ENCODE measurements around the gene RAB25. TPM values are rescaled to one million over a fixed set of nuclear protein-coding genes. Genes with fewer than 3 reads are reported as not detected.
"Not testable (repeated sequence)": the region's sequence is repeated elsewhere in the genome, so short reads cannot be mapped to it uniquely, and the experiment has no call there.

RAB25 gene
- total RNA-seq, 1 donor from 2014 or later, result 58.0 TPM

DNA sequence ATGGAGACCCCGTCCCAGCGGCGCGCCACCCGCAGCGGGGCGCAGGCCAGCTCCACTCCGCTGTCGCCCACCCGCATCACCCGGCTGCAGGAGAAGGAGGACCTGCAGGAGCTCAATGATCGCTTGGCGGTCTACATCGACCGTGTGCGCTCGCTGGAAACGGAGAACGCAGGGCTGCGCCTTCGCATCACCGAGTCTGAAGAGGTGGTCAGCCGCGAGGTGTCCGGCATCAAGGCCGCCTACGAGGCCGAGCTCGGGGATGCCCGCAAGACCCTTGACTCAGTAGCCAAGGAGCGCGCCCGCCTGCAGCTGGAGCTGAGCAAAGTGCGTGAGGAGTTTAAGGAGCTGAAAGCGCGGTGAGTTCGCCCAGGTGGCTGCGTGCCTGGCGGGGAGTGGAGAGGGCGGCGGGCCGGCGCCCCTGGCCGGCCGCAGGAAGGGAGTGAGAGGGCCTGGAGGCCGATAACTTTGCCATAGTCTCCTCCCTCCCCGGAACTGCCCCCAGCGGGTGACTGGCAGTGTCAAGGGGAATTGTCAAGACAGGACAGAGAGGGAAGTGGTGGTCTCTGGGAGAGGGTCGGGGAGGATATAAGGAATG, 54.1 kb downstream of the RAB25 start:
- H3K36me3 ChIP-seq, result no peaks in the 10 kb centered on the region
- no peaks in the 10 kb centered on the region for H3K27me3 ChIP-seq (ENCODE audit: low read depth)
- intact Hi-C loops (cut with DNase I), result no loop called here
- TF ChIP-seq, protein P1, sequence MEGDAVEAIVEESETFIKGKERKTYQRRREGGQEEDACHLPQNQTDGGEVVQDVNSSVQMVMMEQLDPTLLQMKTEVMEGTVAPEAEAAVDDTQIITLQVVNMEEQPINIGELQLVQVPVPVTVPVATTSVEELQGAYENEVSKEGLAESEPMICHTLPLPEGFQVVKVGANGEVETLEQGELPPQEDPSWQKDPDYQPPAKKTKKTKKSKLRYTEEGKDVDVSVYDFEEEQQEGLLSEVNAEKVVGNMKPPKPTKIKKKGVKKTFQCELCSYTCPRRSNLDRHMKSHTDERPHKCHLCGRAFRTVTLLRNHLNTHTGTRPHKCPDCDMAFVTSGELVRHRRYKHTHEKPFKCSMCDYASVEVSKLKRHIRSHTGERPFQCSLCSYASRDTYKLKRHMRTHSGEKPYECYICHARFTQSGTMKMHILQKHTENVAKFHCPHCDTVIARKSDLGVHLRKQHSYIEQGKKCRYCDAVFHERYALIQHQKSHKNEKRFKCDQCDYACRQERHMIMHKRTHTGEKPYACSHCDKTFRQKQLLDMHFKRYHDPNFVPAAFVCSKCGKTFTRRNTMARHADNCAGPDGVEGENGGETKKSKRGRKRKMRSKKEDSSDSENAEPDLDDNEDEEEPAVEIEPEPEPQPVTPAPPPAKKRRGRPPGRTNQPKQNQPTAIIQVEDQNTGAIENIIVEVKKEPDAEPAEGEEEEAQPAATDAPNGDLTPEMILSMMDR (IDR thresholded peaks at IDR 0.05), result no peak
- peak overlapping the region; percentile 99 for H3K27ac ChIP-seq
- H3K9me3 ChIP-seq, result no peaks in the 10 kb centered on the region
- peak overlapping the region; percentile 90 for H3K4me3 ChIP-seq
- ATAC-seq, result peak; percentile 31 to 55
- peaks cover 44% of the 10 kb centered on the region for H3K4me1 ChIP-seq
- DNase-seq, result no peak

DNA sequence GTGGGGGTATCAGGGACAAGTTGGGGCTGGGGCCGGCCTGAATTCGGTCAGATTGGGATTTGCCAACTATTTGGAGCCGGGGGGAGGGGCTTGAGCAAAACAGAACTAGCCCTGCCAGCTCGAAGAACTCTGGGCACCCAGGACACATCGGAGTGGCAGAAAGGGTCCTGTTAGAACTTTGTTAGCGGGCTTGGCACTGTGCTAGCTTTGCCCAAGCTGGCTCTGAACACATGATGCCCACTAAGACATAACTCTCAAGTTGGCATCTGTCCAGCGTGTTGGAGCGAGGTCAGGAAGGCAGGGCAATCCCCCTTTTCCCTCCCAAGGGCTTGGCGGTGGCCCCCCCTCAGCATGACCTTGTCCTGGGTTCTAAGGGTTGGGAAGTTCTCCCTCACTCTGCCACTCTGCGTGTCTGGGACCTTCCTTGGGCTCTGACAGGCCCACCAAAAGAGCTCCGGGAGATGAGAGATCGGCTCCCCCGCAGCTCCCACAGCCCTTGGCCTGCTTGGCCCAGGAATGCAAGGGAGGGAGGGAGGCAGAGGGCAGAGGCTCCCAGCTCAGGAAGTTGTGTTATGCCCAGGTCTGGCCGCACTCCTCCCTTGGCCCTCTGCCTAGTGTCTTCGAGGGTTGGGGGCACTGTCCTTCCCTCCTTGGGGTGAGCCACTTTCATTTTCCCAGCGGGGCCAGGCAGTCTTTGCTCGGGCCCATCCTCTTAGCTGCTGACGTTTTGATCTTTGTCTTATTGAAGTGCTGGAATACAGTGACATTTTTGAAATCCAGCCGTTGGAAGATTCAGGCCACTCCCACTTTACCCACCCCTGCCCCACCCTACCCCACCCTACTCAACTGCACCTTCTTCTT, 54.8 kb downstream of the RAB25 start:
- peaks cover 51% of the 10 kb centered on the region for H3K4me1 ChIP-seq
- TF ChIP-seq, protein P1 (IDR thresholded peaks at IDR 0.05), result no peak
- H3K9me3 ChIP-seq, result no peaks in the 10 kb centered on the region
- peak overlapping the region; percentile 99 for H3K27ac ChIP-seq
- DNase-seq (peak; percentile 79), ATAC-seq (peak; percentile 19 to 59)
- intact Hi-C loops (cut with DNase I), result no loop called here
- peak overlapping the region; percentile 90 for H3K4me3 ChIP-seq
- H3K36me3 ChIP-seq, result no peaks in the 10 kb centered on the region
- H3K27me3 ChIP-seq (ENCODE audit: low read depth), result no peaks in the 10 kb centered on the region

DNA sequence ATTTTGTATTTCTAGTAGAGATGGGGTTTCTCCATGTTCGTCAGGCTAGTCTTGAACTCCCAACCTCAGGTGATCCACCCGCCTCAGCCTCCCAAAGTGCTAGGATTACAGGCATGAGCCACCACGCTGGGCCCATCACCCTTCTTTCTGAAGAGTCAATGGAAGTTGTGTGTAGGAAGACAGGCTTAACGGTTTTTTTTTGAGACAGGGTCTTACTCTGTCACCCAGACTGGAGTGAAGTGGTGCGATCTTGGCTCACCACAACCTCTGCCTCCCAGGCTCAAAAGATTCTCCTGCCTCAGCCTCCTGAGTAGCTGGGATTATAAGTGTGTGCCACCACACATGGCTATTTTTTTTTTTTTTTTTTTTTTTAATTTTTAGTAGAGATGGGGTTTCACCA, 55.8 kb downstream of the RAB25 start:
- DNase-seq; H3K27me3 ChIP-seq (ENCODE audit: low read depth); H3K9me3 ChIP-seq; ATAC-seq; H3K36me3 ChIP-seq; intact Hi-C loops (cut with DNase I): not testable (repeated sequence)
- peaks cover 61% of the 10 kb centered on the region for H3K4me1 ChIP-seq
- H3K27ac ChIP-seq, result peak overlapping the region; percentile 99
- peak overlapping the region; percentile 90 for H3K4me3 ChIP-seq

DNA sequence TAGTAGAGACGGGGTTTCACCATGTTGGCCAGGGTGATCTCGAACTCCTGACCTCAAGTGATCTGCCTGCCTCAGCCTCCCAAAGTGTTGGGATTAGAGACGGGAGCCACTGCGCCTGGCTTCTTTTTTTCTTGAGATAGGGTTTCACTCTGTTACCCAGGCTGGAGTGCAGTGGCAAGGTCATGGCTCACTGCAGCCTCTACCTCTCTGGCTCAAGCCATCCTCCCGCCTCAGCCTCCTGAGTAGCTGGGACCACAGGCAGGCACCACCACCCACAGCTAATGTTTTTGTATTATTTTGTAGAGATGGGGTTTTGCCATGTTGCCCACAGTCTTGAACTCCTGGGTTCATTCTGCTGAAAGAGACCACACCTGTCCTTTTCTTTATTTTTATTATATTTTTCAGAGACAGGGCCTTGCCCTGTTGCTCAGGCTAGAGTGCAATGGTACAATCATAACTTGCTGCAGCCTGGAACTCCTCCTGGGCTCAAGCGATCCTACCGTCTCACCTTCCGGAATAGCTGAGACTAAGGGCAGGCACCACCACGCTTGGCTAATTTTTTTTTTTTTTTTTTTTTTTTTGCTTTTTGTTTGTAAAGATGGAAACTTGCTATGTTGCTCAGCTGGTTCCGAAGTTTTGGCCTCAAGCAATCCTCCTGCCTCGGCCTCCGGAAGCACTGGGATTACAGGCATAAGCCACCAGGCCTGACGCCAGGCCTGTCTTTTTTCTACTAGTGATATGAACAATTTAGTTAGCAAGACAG, 56.6 kb downstream of the RAB25 start:
- peaks cover 69% of the 10 kb centered on the region for H3K4me1 ChIP-seq
- intact Hi-C loops (cut with DNase I), result no loop called here
- H3K4me3 ChIP-seq, result peak overlapping the region; percentile 90
- DNase-seq (no peak), ATAC-seq (no peak)
- peak overlapping the region; percentile 99 for H3K27ac ChIP-seq
- H3K36me3 ChIP-seq, result no peaks in the 10 kb centered on the region
- no peaks in the 10 kb centered on the region for H3K27me3 ChIP-seq (ENCODE audit: low read depth)
- TF ChIP-seq, protein P1 (IDR thresholded peaks at IDR 0.05), result no peak
- H3K9me3 ChIP-seq, result no peaks in the 10 kb centered on the region

DNA sequence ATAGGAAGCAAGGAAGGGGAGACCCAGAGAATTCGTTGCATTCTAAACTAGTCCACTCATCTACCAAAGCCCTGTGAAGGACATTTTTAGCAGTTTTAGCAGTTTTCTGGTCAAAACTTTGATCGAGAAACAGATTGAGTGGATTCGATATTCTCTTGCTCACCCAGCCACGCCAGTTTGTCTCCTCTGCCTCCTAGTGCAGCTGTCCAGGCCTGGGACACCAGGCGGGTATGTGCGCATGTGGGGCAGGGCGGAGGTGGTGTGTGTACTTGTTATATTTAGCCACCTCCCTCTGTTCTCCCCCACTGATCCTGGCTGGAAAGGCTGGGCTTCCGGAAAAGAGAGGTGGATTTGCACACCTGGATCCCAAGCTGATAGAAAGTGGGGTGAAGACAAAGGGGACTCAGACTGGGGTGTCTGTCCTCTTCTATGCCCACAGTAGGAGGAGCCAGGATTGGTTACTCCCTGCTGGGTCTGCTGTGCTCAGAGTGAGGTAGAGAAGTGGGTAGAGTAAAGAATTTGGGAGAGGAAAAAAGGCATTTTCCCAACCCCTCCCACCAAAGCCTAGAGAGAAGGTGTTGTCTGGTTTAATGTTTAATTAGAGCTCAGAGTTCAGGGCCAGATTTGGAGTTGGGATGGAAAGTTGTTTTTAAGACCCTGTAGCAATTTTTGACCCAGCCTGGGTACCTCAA, 57.4 kb downstream of the RAB25 start:
- H3K4me3 ChIP-seq, result peak overlapping the region; percentile 90
- no peaks in the 10 kb centered on the region for H3K27me3 ChIP-seq (ENCODE audit: low read depth)
- H3K4me1 ChIP-seq, result peaks cover 77% of the 10 kb centered on the region
- DNase-seq, result peak; percentile 72
- no peaks in the 10 kb centered on the region for H3K36me3 ChIP-seq
- TF ChIP-seq, protein P1 (IDR thresholded peaks at IDR 0.05), result no peak
- no peaks in the 10 kb centered on the region for H3K9me3 ChIP-seq
- intact Hi-C loops (cut with DNase I), result no loop called here
- ATAC-seq, result no peak
- peak overlapping the region; percentile 99 for H3K27ac ChIP-seq

All from lower lobe of right lung (tissue), 2 donors.